Mesenchymal stem cell (in vitro differentiated cells and primary cell): ENCODE data around the gene ZFR.

Experiments used
- DNase-seq: peaks from one replicate; pipeline ENCODE4 v3.0.0-alpha.2; 2013
- H2AFZ ChIP-seq: one replicate; pipeline ENCODE4 v1.6.1; 2013; ENCODE audit warnings: low read depth, mild to moderate bottlenecking, control low read depth, inconsistent platforms, low read length, moderate library complexity
- H2AK5ac ChIP-seq: 2 replicates; pipeline ENCODE4 v1.6.1; 2013; ENCODE audit warnings: low read length, moderate library complexity, mild to moderate bottlenecking, inconsistent platforms; ENCODE audit not compliant: severe bottlenecking
- H2BK120ac ChIP-seq: one replicate; pipeline ENCODE4 v1.6.1; 2013; ENCODE audit warnings: low read depth, mild to moderate bottlenecking, inconsistent platforms, low read length, moderate library complexity
- H2BK12ac ChIP-seq, 2 experiments: one replicate each; pipeline ENCODE4 v1.6.1; 2013; ENCODE audit warnings: inconsistent platforms in 2 of 2, low read length in 2 of 2, mild to moderate bottlenecking in 2 of 2, moderate library complexity in 2 of 2, control low read depth in 1 of 2
- H2BK15ac ChIP-seq: one replicate; pipeline ENCODE4 v1.6.1; 2013; ENCODE audit warnings: mild to moderate bottlenecking, low read depth, inconsistent platforms; ENCODE audit not compliant: poor library complexity, severe bottlenecking
- H2BK5ac ChIP-seq: 2 replicates; pipeline ENCODE4 v1.6.1; 2013; ENCODE audit warnings: low read depth, mild to moderate bottlenecking, low read length, control low read depth, inconsistent platforms; ENCODE audit not compliant: poor library complexity, severe bottlenecking
- H3K14ac ChIP-seq, 2 experiments: one replicate each; pipeline ENCODE4 v1.6.1; 2013; ENCODE audit warnings: inconsistent platforms in 2 of 2, low read length in 2 of 2, control low read depth in 1 of 2, mild to moderate bottlenecking in 1 of 2, moderate library complexity in 1 of 2
- H3K18ac ChIP-seq, 2 experiments: one replicate each; pipeline ENCODE4 v1.6.1; 2013; ENCODE audit warnings: inconsistent platforms in 2 of 2, low read length in 2 of 2, control low read depth in 1 of 2, low read depth in 1 of 2, mild to moderate bottlenecking in 1 of 2
- H3K23ac ChIP-seq, 2 experiments: one replicate each; pipeline ENCODE4 v1.6.1; 2013; ENCODE audit warnings: inconsistent platforms in 2 of 2, low read length in 2 of 2, mild to moderate bottlenecking in 2 of 2, moderate library complexity in 2 of 2, control low read depth in 1 of 2
- H3K27ac ChIP-seq: 2 replicates; pipeline ENCODE4 v1.5.1; 2013; ENCODE audit warnings: mild to moderate bottlenecking, moderate library complexity, low read length, control low read depth, inconsistent platforms; ENCODE audit not compliant: poor library complexity, severe bottlenecking
- H3K27me3 ChIP-seq, 2 experiments: 2 replicates each; pipeline versions ENCODE4 v1.6.1 to v1.7.0; 2013; ENCODE audit warnings: low read length in 2 of 2, mild to moderate bottlenecking in 2 of 2, moderate library complexity in 2 of 2, control low read depth in 1 of 2, inconsistent platforms in 1 of 2; ENCODE audit not compliant: control insufficient read depth in 1 of 2, insufficient read depth in 1 of 2
- H3K36me3 ChIP-seq, 2 experiments: 2 replicates each; pipeline versions ENCODE4 v1.6.1 to v1.7.0; 2013; ENCODE audit warnings: low read length in 2 of 2, control low read depth in 1 of 2, inconsistent platforms in 1 of 2, low read depth in 1 of 2, mild to moderate bottlenecking in 1 of 2; ENCODE audit not compliant: insufficient read depth in 2 of 2, control insufficient read depth in 1 of 2
- H3K4ac ChIP-seq, 2 experiments: one replicate each; pipeline ENCODE4 v1.6.1; 2013; ENCODE audit warnings: inconsistent platforms in 2 of 2, low read length in 2 of 2, mild to moderate bottlenecking in 2 of 2, moderate library complexity in 2 of 2, control low read depth in 1 of 2, low read depth in 1 of 2
- H3K4me1 ChIP-seq: 2 replicates; pipeline ENCODE4 v1.6.1; 2013; ENCODE audit warnings: low read depth, low read length, control low read depth; ENCODE audit not compliant: control insufficient read depth, insufficient read depth
- H3K4me2 ChIP-seq: 2 replicates; pipeline ENCODE4 v1.6.1; 2013; ENCODE audit warnings: low read length, mild to moderate bottlenecking, inconsistent platforms; ENCODE audit not compliant: poor library complexity, severe bottlenecking
- H3K4me3 ChIP-seq, 2 experiments: 2 replicates each; pipeline versions ENCODE4 v1.5.1 to v1.7.0; 2013; ENCODE audit warnings: low read length in 2 of 2, mild to moderate bottlenecking in 2 of 2, control low read depth in 1 of 2, low read depth in 1 of 2; ENCODE audit not compliant: insufficient read depth in 1 of 2
- H3K79me1 ChIP-seq: replicated peaks from 2 replicates; pipeline ENCODE4 v1.6.1; 2013; ENCODE audit warnings: mild to moderate bottlenecking, control low read depth, low read length, inconsistent platforms; ENCODE audit not compliant: poor library complexity, severe bottlenecking
- H3K9ac ChIP-seq: 2 replicates; pipeline ENCODE4 v1.7.0; 2013; ENCODE audit warnings: mild to moderate bottlenecking, low read length, moderate library complexity
- H3K9me3 ChIP-seq: 2 replicates; pipeline ENCODE4 v1.7.0; 2013; ENCODE audit warnings: mild to moderate bottlenecking, low read length; ENCODE audit not compliant: control insufficient read depth
- H4K8ac ChIP-seq: one replicate; pipeline ENCODE4 v1.6.1; 2013; ENCODE audit warnings: inconsistent platforms, mild to moderate bottlenecking, low read length, moderate library complexity
- H4K91ac ChIP-seq: one replicate; pipeline ENCODE4 v1.6.1; 2013; ENCODE audit warnings: mild to moderate bottlenecking, low read length, inconsistent platforms
- whole genome bisulfite sequencing: methylation state at CpG from one replicate; pipeline ENCODE4 v1.1.7; 2013; ENCODE audit warnings: mixed read lengths; 5-methylcytosine and 5-hydroxymethylcytosine counted together

The ZFR gene

DNA sequence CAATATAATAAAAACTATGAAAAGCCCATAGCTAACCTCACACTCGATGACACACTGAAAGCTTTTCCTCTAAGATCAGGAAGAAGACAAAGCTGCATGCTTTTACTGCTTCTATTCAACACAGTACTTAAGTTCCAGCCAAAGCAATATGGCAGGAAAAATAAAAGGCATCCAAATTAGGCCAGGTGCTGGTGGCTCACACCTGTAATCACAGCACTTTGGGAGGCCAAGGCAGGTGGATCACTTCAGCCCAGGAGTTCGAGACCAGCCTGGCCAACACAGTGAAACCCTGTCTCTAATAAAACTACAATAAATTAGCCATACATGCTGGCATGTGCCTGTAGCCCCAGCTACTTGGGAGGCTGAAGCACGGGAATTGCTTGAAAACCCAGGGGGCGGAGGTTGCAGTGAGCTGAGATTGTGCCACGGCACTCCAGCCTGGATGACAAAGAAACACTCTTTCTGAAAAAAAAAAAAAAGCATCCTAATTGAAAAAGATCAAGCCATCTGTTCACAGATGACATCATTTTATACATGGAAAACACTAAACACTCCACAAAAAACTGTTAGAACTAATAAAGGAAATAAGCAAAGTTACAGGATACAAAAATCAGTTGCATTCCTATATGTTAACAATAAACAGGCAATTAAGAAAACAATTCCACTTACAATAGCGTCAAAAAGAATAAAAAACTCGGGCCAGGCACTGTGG lies 17.9 kb downstream of the ZFR start:
- peaks cover 11% of the 10 kb centered on the region for H3K9me3 ChIP-seq
- H3K23ac ChIP-seq, result no peak overlapping the region
- no peak overlapping the region for H2AFZ ChIP-seq
- no peak overlapping the region for H2BK5ac ChIP-seq
- no peak overlapping the region for H3K18ac ChIP-seq
- no peak overlapping the region for H3K27ac ChIP-seq
- no peak overlapping the region for H2BK12ac ChIP-seq
- no peak overlapping the region for H3K4me3 ChIP-seq
- no peaks in the 10 kb centered on the region for H3K27me3 ChIP-seq
- H2BK120ac ChIP-seq, result no peak overlapping the region
- H2BK15ac ChIP-seq, result no peak overlapping the region
- peaks cover 15 to 37% of the 10 kb centered on the region in 2 experiments for H3K36me3 ChIP-seq
- H3K9ac ChIP-seq, result no peak overlapping the region
- H2AK5ac ChIP-seq, result no peak overlapping the region
- DNase-seq, result no peak
- H4K8ac ChIP-seq, result no peak overlapping the region
- WGBS, result 92% methylated on average over 7 of the region's 7 CpGs
- no peaks in the 10 kb centered on the region for H3K4me1 ChIP-seq
- H3K79me1 ChIP-seq, result peaks cover 4% of the 10 kb centered on the region
- H4K91ac ChIP-seq, result no peak overlapping the region
- H3K4ac ChIP-seq, result no peak overlapping the region
- H3K14ac ChIP-seq, result no peak overlapping the region
- no peak overlapping the region for H3K4me2 ChIP-seq

DNA sequence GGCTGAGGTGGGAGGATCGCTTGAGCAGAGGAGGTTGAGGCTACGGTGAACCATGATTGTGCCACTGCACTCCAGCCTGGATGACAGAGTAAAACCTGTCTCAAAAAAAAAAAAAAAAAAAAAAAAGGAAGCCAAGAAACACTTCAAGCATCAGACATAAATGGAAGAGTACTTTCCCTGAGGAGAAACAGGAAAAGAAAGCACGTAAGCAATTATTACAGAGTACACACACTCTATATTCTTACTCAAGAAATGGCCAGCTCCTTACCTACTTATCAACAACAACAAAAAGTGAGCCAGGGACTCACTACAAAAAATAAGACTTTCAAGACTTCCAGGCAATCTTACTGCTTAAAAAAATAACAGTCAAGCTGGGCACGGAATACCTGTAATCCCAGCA lies 21.8 kb downstream of the ZFR start:
- Histone ChIP-seq H3K18ac (no peak overlapping the region), H2AK5ac (no peak overlapping the region), H2AFZ (no peak overlapping the region), H3K27me3 (no peaks in the 10 kb centered on the region), H2BK120ac (no peak overlapping the region), H3K9me3 (peaks cover 11% of the 10 kb centered on the region), H4K91ac (no peak overlapping the region), H2BK5ac (no peak overlapping the region), H2BK12ac (no peak overlapping the region), H3K4me2 (no peak overlapping the region), H3K9ac (no peak overlapping the region), H3K36me3 (peaks cover 13 to 34% of the 10 kb centered on the region in 2 experiments), H3K27ac (no peak overlapping the region), H3K14ac (no peak overlapping the region), H3K4me1 (peaks cover 2% of the 10 kb centered on the region), H2BK15ac (no peak overlapping the region), H3K4me3 (no peak overlapping the region), H4K8ac (no peak overlapping the region), H3K79me1 (peaks cover 4% of the 10 kb centered on the region), H3K23ac (no peak overlapping the region), H3K4ac (no peak overlapping the region)
- no peak for DNase-seq
- 100% methylated on average over 2 of the region's 4 CpGs for WGBS

DNA sequence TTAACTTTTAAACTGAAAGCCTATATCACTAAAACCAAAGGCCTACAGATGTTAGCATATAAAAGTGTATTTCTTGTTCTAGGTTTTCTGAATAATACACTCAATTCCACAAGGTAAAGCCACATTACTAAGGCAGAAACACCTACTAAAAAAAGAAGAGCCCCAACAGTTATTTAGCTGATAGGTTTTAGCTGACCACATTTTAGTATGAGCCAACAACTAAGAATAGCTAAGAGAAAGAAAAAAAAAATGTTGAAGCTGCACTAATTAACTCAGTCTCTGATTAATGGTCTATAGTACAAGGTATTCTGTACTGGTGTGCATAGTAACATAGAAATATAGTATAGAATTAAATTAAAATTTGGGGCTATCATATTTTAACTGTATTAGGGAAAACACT lies 23.5 kb downstream of the ZFR start:
- H4K8ac ChIP-seq, result no peak overlapping the region

DNA sequence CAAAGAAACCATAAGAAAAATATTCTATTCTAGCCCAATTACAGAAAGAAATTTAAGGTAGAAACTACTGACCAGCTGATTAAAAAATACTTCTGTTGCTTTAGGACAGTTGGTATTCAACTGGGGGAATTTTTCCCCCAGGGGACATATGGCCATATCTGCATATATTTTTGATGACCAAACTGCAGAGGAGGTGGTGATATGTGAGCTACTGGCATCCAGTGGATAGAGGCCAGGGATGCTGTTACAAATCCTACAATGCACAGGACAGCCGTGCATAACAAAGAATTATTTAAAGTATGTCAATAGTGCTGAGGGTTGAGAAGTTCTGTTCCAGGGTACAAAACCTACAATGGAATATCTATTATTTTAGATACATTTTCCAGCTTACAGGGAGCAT lies 24.0 kb downstream of the ZFR start:
- Histone ChIP-seq H2BK120ac (no peak overlapping the region), H3K27me3 (no peaks in the 10 kb centered on the region), H2BK15ac (no peak overlapping the region), H3K9ac (no peak overlapping the region), H3K9me3 (no peaks in the 10 kb centered on the region), H2BK12ac (no peak overlapping the region), H3K79me1 (peaks cover 7% of the 10 kb centered on the region), H3K4me2 (no peak overlapping the region), H3K27ac (no peak overlapping the region), H3K4me1 (peaks cover 2% of the 10 kb centered on the region), H3K18ac (no peak overlapping the region), H2BK5ac (no peak overlapping the region), H4K8ac (no peak overlapping the region), H2AK5ac (no peak overlapping the region), H3K14ac (no peak overlapping the region), H4K91ac (no peak overlapping the region), H2AFZ (no peak overlapping the region), H3K36me3 (peaks cover 8 to 40% of the 10 kb centered on the region in 2 experiments), H3K4ac (no peak overlapping the region), H3K4me3 (no peak overlapping the region), H3K23ac (no peak overlapping the region)
- peak; percentile 15 for DNase-seq
- no CpG with 5 or more reads among the region's 1 CpG for WGBS

More for the DNA sequence above, 23.5 kb downstream of the ZFR start:
- H3K4me1 ChIP-seq, result peaks cover 2% of the 10 kb centered on the region
- no peak overlapping the region for H3K4ac ChIP-seq
- H3K18ac ChIP-seq, result no peak overlapping the region
- H3K23ac ChIP-seq, result no peak overlapping the region
- peaks cover 7% of the 10 kb centered on the region for H3K79me1 ChIP-seq
- no peak for DNase-seq
- H2BK120ac ChIP-seq, result no peak overlapping the region
- H3K4me2 ChIP-seq, result no peak overlapping the region
- H2BK12ac ChIP-seq, result no peak overlapping the region
- no peaks in the 10 kb centered on the region for H3K27me3 ChIP-seq
- peaks cover 1% of the 10 kb centered on the region for H3K9me3 ChIP-seq
- H3K27ac ChIP-seq, result no peak overlapping the region
- H3K9ac ChIP-seq, result peak overlapping the region; percentile 23
- no peak overlapping the region for H4K91ac ChIP-seq
- no peak overlapping the region for H3K4me3 ChIP-seq
- H3K36me3 ChIP-seq, result peaks cover 8 to 36% of the 10 kb centered on the region in 2 experiments
- H2BK5ac ChIP-seq, result no peak overlapping the region
- H2AK5ac ChIP-seq, result no peak overlapping the region
- H2AFZ ChIP-seq, result no peak overlapping the region
- H3K14ac ChIP-seq, result no peak overlapping the region
- no peak overlapping the region for H2BK15ac ChIP-seq
